GM12878 (cell line): ENCODE data around the gene SLCO4A1. TPM values are rescaled to one million over a fixed set of nuclear protein-coding genes. Genes with fewer than 3 reads are reported as not detected.
A peak's percentile ranks its signal among the peaks of the same experiment; 100 is the strongest.

Experiments used
- BACH1 ChIP-seq: fragments of 450-650 bp; IDR thresholded peaks from 2 replicates; pipeline ENCODE4 v1.6.1; 2017; ENCODE audit warnings: mild to moderate bottlenecking, borderline replicate concordance
- BHLHE40 ChIP-seq, 2 experiments: fragments of 450-650 bp in 1 of 2; IDR thresholded peaks; 2 replicates each; pipeline ENCODE4 v1.6.1; 2011 to 2017; ENCODE audit warnings: low read depth in 2 of 2, borderline replicate concordance in 1 of 2, improper control_type of control experiment in 1 of 2, low read length in 1 of 2, mild to moderate bottlenecking in 1 of 2
- BMI1 ChIP-seq: fragments of 450-650 bp; IDR thresholded peaks from 2 replicates; pipeline ENCODE4 v1.6.1; 2016; ENCODE audit warnings: mild to moderate bottlenecking, moderate library complexity, borderline replicate concordance
- CHD1 ChIP-seq: IDR thresholded peaks from 2 replicates; pipeline ENCODE4 v1.6.1; 2012; ENCODE audit warnings: low read depth, low read length, improper control_type of control experiment
- CUX1 ChIP-seq: IDR thresholded peaks from 2 replicates; pipeline ENCODE4 v1.6.1; 2012; ENCODE audit warnings: improper control_type of control experiment, low read depth, low read length; ENCODE audit not compliant: insufficient replicate concordance
- EED ChIP-seq: sonication (generic); IDR thresholded peaks from 2 replicates; pipeline ENCODE4 v1.6.1; 2016; ENCODE audit warnings: antibody characterized with exemption, low read depth
- ESRRA ChIP-seq: IDR thresholded peaks from 2 replicates; pipeline ENCODE4 v1.6.1; 2012; ENCODE audit warnings: mild to moderate bottlenecking, low read length, improper control_type of control experiment
- FOS ChIP-seq: IDR thresholded peaks from 3 replicates; pipeline ENCODE4 v1.6.1; 2011; ENCODE audit warnings: borderline replicate concordance; ENCODE audit not compliant: insufficient read length; ENCODE audit errors: extremely low read depth
- HDAC2 ChIP-seq: fragments of 200-600 bp; sonication (generic); IDR thresholded peaks from 2 replicates; pipeline ENCODE4 v1.6.1; 2017
- KAT2A ChIP-seq: conservative IDR thresholded peaks from 2 replicates; pipeline ENCODE4 v1.6.1; 2011; ENCODE audit warnings: low read depth, low read length; ENCODE audit not compliant: control insufficient read depth
- KDM1A ChIP-seq: fragments of 200-600 bp; sonication (generic); IDR thresholded peaks from 2 replicates; pipeline ENCODE4 v1.6.1; 2016; ENCODE audit warnings: borderline replicate concordance
- MLLT1 ChIP-seq: fragments of 450-650 bp; IDR thresholded peaks from 2 replicates; pipeline ENCODE4 v1.6.1; 2016; ENCODE audit warnings: mild to moderate bottlenecking
- PAX5 ChIP-seq: IDR thresholded peaks from 2 replicates; pipeline ENCODE4 v1.6.1; 2011; ENCODE audit warnings: low read depth, low read length, borderline replicate concordance
- PAX8 ChIP-seq: fragments of 450-650 bp; IDR thresholded peaks from 2 replicates; pipeline ENCODE4 v1.6.1; 2017; ENCODE audit warnings: mild to moderate bottlenecking, moderate library complexity
- POLR2AphosphoS5 ChIP-seq: IDR thresholded peaks from 2 replicates; pipeline ENCODE4 v1.6.1; 2011; ENCODE audit warnings: mild to moderate bottlenecking, low read length, inconsistent platforms
- SP1 ChIP-seq: IDR thresholded peaks from one replicate; pipeline ENCODE4 v1.6.1; 2011; ENCODE audit warnings: low read depth, low read length
- TARDBP ChIP-seq: IDR thresholded peaks from 2 replicates; pipeline ENCODE4 v1.6.1; 2016; ENCODE audit warnings: borderline replicate concordance
- ZNF384 ChIP-seq: IDR thresholded peaks from 2 replicates; pipeline ENCODE4 v1.6.1; 2012; ENCODE audit warnings: low read depth, mild to moderate bottlenecking, low read length, improper control_type of control experiment, borderline replicate concordance
- ZZZ3 ChIP-seq: IDR thresholded peaks from 2 replicates; pipeline ENCODE4 v1.6.1; 2011; ENCODE audit warnings: low read depth; ENCODE audit not compliant: control insufficient read depth, insufficient read length
- polyA plus RNA-seq, 11 experiments: library from polyadenylated mRNA; depleted of rRNA in 4 of 11; unstranded in 6 of 11; stranded (reverse) in 5 of 11; fragments of >200 nt; fragmentation: Nextera tagmentation in 4 of 11; fragmentation: Illumina TruSeq in 1 of 11; extraction: Ambion mirVana in 4 of 11; extraction: Trizol in 1 of 11; gene quantifications; 1 replicate in 1 of 11; 2 replicates in 10 of 11; pipeline versions ENCODE4 v1.2.1 to v1.2.3, GENCODE V29; 2011 to 2016; ENCODE audit warnings: inconsistent platforms in 2 of 11, missing spikeins in 2 of 11, low read depth in 1 of 11
- total RNA-seq, 4 experiments: library from RNA; depleted of rRNA in 3 of 4; stranded (reverse); fragments of >200 nt in 3 of 4; fragmentation: Illumina TruSeq in 1 of 4; extraction: Trizol in 1 of 4; gene quantifications; 2 replicates each; pipeline versions ENCODE4 v1.2.1 to v1.2.3, GENCODE V29; 2013 to 2021
- TF ChIP-seq, protein P1 (sequence below): fragments of 450-650 bp; IDR thresholded peaks from 2 replicates; pipeline ENCODE4 v1.6.1; 2017; ENCODE audit warnings: mild to moderate bottlenecking, moderate library complexity

Gene SLCO4A1
- total and polyA plus RNA-seq, 10 of the 15 experiments (the other 5 are each of a cell fraction or from before 2014, with no cell fraction given), result 2.1 to 30.7 (median 12.0) TPM

DNA sequence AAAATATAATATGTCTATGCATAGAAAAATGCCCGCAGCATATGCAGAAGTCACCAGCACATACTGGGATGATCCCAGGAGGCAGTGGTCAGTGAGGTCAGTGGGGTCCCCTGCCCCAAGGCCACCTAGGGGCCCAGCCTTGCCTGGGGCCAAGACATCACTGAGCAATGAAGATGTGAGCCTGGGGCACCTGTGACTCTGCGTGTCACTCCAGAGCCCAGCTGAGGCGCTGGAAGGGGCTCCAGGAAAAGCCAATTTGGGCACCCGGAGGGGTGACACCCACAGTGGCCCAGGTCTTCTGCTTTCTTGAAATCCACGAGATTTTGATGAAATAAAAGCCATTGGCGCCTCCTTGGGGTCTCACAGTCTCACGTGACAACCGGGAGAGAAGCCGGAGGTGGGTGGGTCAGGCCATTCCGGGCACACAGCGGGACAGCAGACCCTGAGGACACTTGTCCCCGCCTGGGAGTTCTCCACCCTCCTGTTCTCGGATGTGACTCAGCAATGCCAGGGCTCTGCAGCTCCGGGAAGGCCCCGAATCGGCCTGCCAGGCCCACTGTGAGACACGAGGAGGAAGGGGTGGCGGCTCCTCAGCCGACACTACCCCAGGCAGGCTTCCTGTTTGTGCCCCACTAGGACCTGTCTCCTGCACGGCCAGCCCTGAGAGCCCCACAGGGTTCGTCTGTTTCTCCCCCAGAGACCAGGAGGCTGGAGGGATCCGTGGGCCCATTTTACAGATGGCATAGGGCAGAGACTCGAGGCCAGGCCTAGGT lies 24.4 kb upstream of the SLCO4A1 start (continued):
- TF ChIP-seq ESRRA (no peak), ZZZ3 (no peak), MLLT1 (0 out of 2 replicates have a peak, but pooled peaks have one; percentile 29), CUX1 (no peak), BMI1 (no peak), PAX8 (no peak), BACH1 (0 out of 2 replicates have a peak, but pooled peaks have one; percentile 15), POLR2AphosphoS5 (no peak), PAX5 (0 out of 2 replicates have a peak, but pooled peaks have one; percentile 27), TARDBP (no peak), CHD1 (no peak), EED (no peak), KAT2A (no peak), FOS (no peak), BHLHE40 (IDR thresholded peaks at IDR 0.05; ENCODE audit: borderline replicate concordance in 1 of 2, low read depth in 2 of 2, low read length in 1 of 2) (peak in 1 of 2 experiments; percentile 58; a peak in 2 of 4 replicates), ZNF384 (no peak), HDAC2 (no peak), SP1 (no peak), KDM1A (no peak)
- TF ChIP-seq, protein P1, sequence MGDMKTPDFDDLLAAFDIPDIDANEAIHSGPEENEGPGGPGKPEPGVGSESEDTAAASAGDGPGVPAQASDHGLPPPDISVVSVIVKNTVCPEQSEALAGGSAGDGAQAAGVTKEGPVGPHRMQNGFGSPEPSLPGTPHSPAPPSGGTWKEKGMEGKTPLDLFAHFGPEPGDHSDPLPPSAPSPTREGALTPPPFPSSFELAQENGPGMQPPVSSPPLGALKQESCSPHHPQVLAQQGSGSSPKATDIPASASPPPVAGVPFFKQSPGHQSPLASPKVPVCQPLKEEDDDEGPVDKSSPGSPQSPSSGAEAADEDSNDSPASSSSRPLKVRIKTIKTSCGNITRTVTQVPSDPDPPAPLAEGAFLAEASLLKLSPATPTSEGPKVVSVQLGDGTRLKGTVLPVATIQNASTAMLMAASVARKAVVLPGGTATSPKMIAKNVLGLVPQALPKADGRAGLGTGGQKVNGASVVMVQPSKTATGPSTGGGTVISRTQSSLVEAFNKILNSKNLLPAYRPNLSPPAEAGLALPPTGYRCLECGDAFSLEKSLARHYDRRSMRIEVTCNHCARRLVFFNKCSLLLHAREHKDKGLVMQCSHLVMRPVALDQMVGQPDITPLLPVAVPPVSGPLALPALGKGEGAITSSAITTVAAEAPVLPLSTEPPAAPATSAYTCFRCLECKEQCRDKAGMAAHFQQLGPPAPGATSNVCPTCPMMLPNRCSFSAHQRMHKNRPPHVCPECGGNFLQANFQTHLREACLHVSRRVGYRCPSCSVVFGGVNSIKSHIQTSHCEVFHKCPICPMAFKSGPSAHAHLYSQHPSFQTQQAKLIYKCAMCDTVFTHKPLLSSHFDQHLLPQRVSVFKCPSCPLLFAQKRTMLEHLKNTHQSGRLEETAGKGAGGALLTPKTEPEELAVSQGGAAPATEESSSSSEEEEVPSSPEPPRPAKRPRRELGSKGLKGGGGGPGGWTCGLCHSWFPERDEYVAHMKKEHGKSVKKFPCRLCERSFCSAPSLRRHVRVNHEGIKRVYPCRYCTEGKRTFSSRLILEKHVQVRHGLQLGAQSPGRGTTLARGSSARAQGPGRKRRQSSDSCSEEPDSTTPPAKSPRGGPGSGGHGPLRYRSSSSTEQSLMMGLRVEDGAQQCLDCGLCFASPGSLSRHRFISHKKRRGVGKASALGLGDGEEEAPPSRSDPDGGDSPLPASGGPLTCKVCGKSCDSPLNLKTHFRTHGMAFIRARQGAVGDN, result peak; percentile 83
